Sigmoid colon (tissue), 7 donors: Measurements from ENCODE around the gene FAR1. TPM values are rescaled to one million over a fixed set of nuclear protein-coding genes. Genes with fewer than 3 reads are reported as not detected.

Experiments used
- DNase-seq: peaks from one replicate; pipeline ENCODE4 v3.0.0-alpha.2; 2019
- H3K27ac ChIP-seq, 4 donors: fragments of 200-600 bp; sonication (generic); one replicate each; pipeline ENCODE4 v1.5.1; 2016 to 2019; ENCODE audit warnings: mild to moderate bottlenecking in 1 of 4
- H3K27me3 ChIP-seq, 3 donors: fragments of 200-600 bp; sonication (generic); one replicate each; pipeline ENCODE4 v1.5.1; 2019; ENCODE audit warnings: mild to moderate bottlenecking in 1 of 3
- H3K36me3 ChIP-seq, 4 donors: fragments of 200-600 bp; sonication (generic); one replicate each; pipeline ENCODE4 v1.5.1; 2016 to 2019
- H3K4me1 ChIP-seq, 4 donors: fragments of 200-600 bp; sonication (generic); one replicate each; pipeline ENCODE4 v1.5.1; 2017 to 2019
- H3K4me3 ChIP-seq, 4 donors: fragments of 200-600 bp; sonication (generic); one replicate each; pipeline ENCODE4 v1.5.1; 2017 to 2019; ENCODE audit warnings: mild to moderate bottlenecking in 2 of 4, moderate library complexity in 1 of 4
- H3K9me3 ChIP-seq, 4 donors: fragments of 200-600 bp in 3 of 4; sonication (generic) in 3 of 4; one replicate each; pipeline versions ENCODE4 v1.5.1 to v1.6.1; 2013 to 2019
- EP300 ChIP-seq, 4 donors: sonication (generic); formaldehyde crosslinking; IDR thresholded peaks; one replicate each; pipeline ENCODE4 v1.6.1; 2017; ENCODE audit warnings: antibody characterized with exemption in 4 of 4
- POLR2A ChIP-seq, 2 donors: fragments of 450-650 bp; IDR thresholded peaks; one replicate each; pipeline ENCODE4 v1.6.1; 2016; ENCODE audit warnings: antibody characterized with exemption in 2 of 2, mild to moderate bottlenecking in 2 of 2, moderate library complexity in 2 of 2
- POLR2AphosphoS5 ChIP-seq, 4 donors: sonication (generic); formaldehyde crosslinking; IDR thresholded peaks; one replicate each; pipeline ENCODE4 v1.6.1; 2017; ENCODE audit warnings: antibody characterized with exemption in 4 of 4
- WGBS, 2 donors: extraction: QIAGEN DNeasy Blood & Tissue Kit; methylation state at CpG; one replicate each; pipeline ENCODE4 v1.1.7; 2013; 5-methylcytosine and 5-hydroxymethylcytosine counted together
- intact Hi-C: fragments of 100-400 bp; cut with DNase I; formaldehyde crosslinking; loops from one replicate; pipeline ENCODE4 v1.15.1; 2023
- polyA plus RNA-seq, 3 donors: library from polyadenylated mRNA; stranded (reverse); fragments of 200-250 nt; gene quantifications; one replicate each; pipeline ENCODE4 v1.2.3, GENCODE V29; 2013
- total RNA-seq, 4 donors: library from RNA; depleted of rRNA; stranded (reverse); fragments of >200 nt; gene quantifications; one replicate each; pipeline ENCODE4 v1.1.0, GENCODE V29; 2016
- TF ChIP-seq, protein P1 (sequence below), 4 experiments: fragments of 450-650 bp in 3 of 4; fragments of 200-600 bp in 1 of 4; IDR thresholded peaks; one replicate each; pipeline ENCODE4 v1.5.1; 2016 to 2019; ENCODE audit warnings: antibody characterized with exemption in 4 of 4, mild to moderate bottlenecking in 3 of 4, moderate library complexity in 2 of 4
- donor health status: healthy with polysubstance abuse.
- donor health status: Bipolar disorder and iron deficiency.
- donor health status: healthy.

FAR1 gene
- total and polyA plus RNA-seq, 7 donors, result 22.8 to 52.1 (median 37.1) TPM

DNA sequence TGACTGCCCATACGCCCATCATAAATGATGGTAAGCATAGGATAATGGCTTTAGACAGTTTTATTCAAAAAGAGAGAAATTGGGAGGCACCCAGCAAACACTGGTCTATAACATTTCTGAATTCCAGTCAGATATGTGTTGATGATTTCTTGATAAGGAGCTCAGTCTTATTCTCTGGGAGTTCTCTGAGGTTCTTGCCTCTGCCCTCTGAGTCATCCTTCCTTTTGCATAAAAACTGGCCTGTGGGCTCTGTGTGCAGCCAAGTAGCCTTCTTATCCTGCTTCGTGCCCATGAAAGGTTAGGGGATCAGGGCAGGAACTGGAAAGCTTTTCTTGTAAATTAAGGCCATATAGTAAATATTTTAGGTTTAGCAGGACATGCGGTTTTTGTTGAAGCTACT, 48.9 kb downstream of the FAR1 start:
- WGBS, 2 donors, result 92 to 95% methylated on average over 3 of the region's 3 CpGs
- no peak for DNase-seq
- Histone ChIP-seq H3K4me1 (peaks cover 0 to 9% (median 0%) of the 10 kb centered on the region in 4 donors), H3K36me3 (peaks cover 0 to 57% (median 15%) of the 10 kb centered on the region in 4 donors), H3K27ac (no peak overlapping the region), H3K9me3 (no peaks in the 10 kb centered on the region), H3K27me3 (no peaks in the 10 kb centered on the region), H3K4me3 (no peak overlapping the region)
- intact Hi-C loops, result no loop called here
- TF ChIP-seq POLR2A (IDR thresholded peaks at IDR 0.05) (no peak), POLR2AphosphoS5 (IDR thresholded peaks at IDR 0.05) (no peak), EP300 (IDR thresholded peaks at IDR 0.05) (no peak)
- TF ChIP-seq, protein P1, sequence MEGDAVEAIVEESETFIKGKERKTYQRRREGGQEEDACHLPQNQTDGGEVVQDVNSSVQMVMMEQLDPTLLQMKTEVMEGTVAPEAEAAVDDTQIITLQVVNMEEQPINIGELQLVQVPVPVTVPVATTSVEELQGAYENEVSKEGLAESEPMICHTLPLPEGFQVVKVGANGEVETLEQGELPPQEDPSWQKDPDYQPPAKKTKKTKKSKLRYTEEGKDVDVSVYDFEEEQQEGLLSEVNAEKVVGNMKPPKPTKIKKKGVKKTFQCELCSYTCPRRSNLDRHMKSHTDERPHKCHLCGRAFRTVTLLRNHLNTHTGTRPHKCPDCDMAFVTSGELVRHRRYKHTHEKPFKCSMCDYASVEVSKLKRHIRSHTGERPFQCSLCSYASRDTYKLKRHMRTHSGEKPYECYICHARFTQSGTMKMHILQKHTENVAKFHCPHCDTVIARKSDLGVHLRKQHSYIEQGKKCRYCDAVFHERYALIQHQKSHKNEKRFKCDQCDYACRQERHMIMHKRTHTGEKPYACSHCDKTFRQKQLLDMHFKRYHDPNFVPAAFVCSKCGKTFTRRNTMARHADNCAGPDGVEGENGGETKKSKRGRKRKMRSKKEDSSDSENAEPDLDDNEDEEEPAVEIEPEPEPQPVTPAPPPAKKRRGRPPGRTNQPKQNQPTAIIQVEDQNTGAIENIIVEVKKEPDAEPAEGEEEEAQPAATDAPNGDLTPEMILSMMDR (IDR thresholded peaks at IDR 0.05), result no peak

DNA sequence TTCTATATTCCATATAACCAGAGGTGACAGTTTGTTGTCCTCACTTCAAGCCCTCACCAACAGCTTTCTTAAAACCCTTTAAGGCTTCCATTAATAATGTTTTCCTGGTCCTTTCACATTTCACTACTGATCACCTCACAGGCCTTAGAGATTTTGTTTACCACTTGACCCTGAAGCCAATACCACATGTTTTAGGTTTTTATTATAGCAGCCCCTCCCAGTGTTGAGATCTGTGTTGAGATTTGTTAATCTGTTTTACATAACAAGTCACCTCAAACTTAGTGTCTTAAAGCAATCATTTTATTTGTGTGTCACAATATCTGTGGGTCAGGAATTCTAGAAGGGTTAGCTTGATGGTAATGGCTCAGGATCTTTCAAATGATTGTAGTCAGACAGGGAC, 49.9 kb downstream of the FAR1 start:
- H3K9me3 ChIP-seq, result no peaks in the 10 kb centered on the region
- H3K4me3 ChIP-seq, result no peak overlapping the region
- H3K27me3 ChIP-seq, result no peaks in the 10 kb centered on the region
- TF ChIP-seq, protein P1 (IDR thresholded peaks at IDR 0.05), result no peak
- TF ChIP-seq POLR2A (IDR thresholded peaks at IDR 0.05), result no peak
- peaks cover 0 to 9% (median 0%) of the 10 kb centered on the region in 4 donors for H3K4me1 ChIP-seq
- peaks cover 0 to 60% (median 17%) of the 10 kb centered on the region in 4 donors for H3K36me3 ChIP-seq
- no peak overlapping the region for H3K27ac ChIP-seq
- DNase-seq, result no peak
- intact Hi-C loops, result no loop called here

DNA sequence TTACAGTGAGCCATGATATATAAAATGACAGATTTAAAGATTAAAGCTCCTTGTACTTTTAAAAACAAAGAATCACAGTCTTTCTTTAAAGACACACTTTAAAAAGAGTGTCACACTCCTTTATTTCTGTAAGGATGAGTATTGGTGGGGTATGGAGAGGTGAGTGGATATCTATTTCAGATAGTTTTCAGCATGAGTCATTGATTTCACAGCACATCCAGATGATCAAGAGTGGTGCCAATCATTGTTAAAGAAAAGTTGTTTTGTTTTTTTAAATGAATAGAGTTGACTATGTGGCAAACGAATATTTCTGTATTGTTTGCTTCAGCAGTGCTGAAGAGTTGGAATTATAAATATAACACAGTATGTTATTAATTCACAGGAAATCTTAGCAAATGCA, 52.5 kb downstream of the FAR1 start:
- no peak for DNase-seq
- no peak overlapping the region for H3K27ac ChIP-seq
- H3K36me3 ChIP-seq, result peaks cover 0 to 39% (median 5%) of the 10 kb centered on the region in 4 donors
- TF ChIP-seq POLR2AphosphoS5 (IDR thresholded peaks at IDR 0.05), result no peak
- no peak for TF ChIP-seq POLR2A (IDR thresholded peaks at IDR 0.05)
- TF ChIP-seq, protein P1 (IDR thresholded peaks at IDR 0.05), result no peak
- no peak for TF ChIP-seq EP300 (IDR thresholded peaks at IDR 0.05)
- H3K9me3 ChIP-seq, result no peaks in the 10 kb centered on the region
- H3K4me1 ChIP-seq, result peaks cover 0 to 9% (median 0%) of the 10 kb centered on the region in 4 donors
- H3K4me3 ChIP-seq, result no peak overlapping the region
- 48 to 66% methylated on average over 1 of the region's 1 CpG for WGBS, 2 donors
- intact Hi-C loops, result no loop called here
- H3K27me3 ChIP-seq, result no peaks in the 10 kb centered on the region

DNA sequence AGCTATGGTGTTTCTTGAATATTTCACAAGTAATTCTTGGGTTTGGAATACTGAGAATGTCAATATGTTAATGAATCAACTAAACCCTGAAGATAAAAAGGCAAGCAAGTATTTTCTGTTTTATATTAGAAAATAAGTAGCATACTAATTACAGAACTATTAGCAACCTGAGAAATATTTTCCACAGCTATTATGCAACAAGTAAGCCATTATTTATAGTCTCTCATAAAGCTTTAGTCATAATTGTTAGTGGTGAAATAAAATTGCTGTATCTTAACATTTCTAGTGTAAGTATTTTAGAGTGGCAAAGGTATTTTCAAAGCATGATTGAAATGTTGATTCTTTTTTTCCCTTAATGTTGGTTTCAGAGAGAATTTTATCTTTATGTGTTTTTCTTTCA, 53.3 kb downstream of the FAR1 start:
- DNase-seq, result no peak
- Histone ChIP-seq H3K9me3 (no peaks in the 10 kb centered on the region), H3K27ac (no peak overlapping the region), H3K4me1 (peaks cover 0 to 9% (median 0%) of the 10 kb centered on the region in 4 donors), H3K36me3 (peaks cover 0 to 38% (median 5%) of the 10 kb centered on the region in 4 donors), H3K4me3 (no peak overlapping the region), H3K27me3 (no peaks in the 10 kb centered on the region)
- intact Hi-C loops, result no loop called here
- no peak for TF ChIP-seq POLR2A (IDR thresholded peaks at IDR 0.05)
- no peak for TF ChIP-seq EP300 (IDR thresholded peaks at IDR 0.05)
- TF ChIP-seq, protein P1 (IDR thresholded peaks at IDR 0.05), result no peak
- no peak for TF ChIP-seq POLR2AphosphoS5 (IDR thresholded peaks at IDR 0.05)

DNA sequence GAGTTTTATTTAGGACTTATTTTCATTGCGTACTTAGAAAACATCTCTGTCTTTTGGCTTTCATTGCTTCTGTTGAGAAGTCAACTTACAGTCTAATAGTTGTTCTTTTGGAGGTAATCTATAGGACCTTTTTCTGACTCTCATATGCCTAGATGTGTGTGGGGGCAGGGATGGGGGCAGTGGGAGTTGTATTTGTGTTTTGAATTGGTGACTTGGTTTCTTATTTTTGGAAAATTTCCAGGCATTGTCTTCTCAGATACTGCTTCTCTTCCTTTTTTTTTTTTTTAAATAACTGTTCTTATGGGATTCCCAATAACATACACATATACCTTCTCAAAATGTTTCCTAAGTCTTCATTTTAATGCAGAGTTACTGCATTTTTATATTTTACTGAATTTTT, 58.0 kb downstream of the FAR1 start:
- Histone ChIP-seq H3K27ac (no peak overlapping the region), H3K9me3 (no peaks in the 10 kb centered on the region), H3K4me3 (no peak overlapping the region), H3K36me3 (peaks cover 0 to 58% (median 11%) of the 10 kb centered on the region in 4 donors), H3K4me1 (peaks cover 0 to 12% (median 0%) of the 10 kb centered on the region in 4 donors), H3K27me3 (no peaks in the 10 kb centered on the region)
- TF ChIP-seq, protein P1 (IDR thresholded peaks at IDR 0.05), result no peak
- TF ChIP-seq POLR2A (IDR thresholded peaks at IDR 0.05), result no peak
- WGBS, 2 donors, result 97 to 99% methylated on average over 1 of the region's 1 CpG
- intact Hi-C loops, result no loop called here
- DNase-seq, result no peak
